AG10803 (cell line): ENCODE measurements around the gene SYNJ2.

Source experiments
- DNase-seq: peaks from one replicate; pipeline ENCODE4 v3.0.0; 2010; ENCODE audit warnings: low read depth
- H3K4me3 ChIP-seq: 2 replicates; pipeline ENCODE4 v1.5.1; 2011; ENCODE audit warnings: mild to moderate bottlenecking, low read length, control low read depth
- CTCF ChIP-seq: conservative IDR thresholded peaks from 2 replicates; pipeline ENCODE4 v1.5.1; 2011; ENCODE audit warnings: mild to moderate bottlenecking, low read length, control low read depth, inconsistent platforms

The SYNJ2 gene

DNA sequence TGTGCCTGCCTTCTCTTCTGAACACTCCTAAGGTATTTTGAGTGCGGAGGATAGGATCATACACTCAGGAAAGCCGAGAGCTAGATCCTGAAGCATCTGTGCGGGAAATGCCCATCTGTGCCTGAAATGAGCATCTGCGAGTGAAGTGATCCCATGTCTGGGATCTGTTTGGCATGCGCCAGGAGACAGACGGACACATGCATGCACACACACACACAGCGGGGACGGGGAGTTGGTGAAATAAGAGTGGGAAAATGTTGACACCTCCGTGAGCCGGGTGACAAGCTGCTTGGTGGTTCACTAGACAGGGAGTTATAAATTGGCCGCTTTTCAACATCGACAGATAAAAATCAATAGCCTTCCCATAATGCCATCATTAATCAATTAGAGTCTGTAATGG, 13.8 kb downstream of the SYNJ2 start:
- no peak for TF ChIP-seq CTCF
- DNase-seq, result no peak
- no peak overlapping the region for H3K4me3 ChIP-seq

DNA sequence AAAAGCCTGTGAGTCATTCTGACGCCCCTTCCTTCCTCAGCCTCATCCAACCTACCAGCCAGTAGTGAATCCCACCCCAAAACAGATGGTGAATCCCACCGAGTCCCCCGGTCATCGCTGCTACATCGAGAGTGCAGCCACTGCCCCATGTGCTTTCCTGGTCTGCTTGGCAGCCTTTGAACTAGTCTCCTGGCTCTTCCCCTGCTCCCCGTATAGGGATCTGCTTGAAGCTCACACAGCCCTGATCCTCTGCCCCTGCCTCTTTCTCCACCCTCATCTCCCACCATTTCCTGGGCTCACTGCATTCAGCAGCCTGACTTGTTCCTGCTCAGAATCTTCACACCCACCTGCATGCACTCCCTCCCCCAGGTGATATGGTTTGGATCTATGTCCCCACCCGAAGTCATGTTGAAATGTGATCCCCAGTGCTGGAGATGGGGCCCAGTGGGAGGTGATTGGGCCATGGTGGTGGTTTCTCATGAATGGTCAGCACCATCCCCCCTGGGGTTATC, 14.6 kb downstream of the SYNJ2 start:
- no peak for DNase-seq
- H3K4me3 ChIP-seq, result no peak overlapping the region
- TF ChIP-seq CTCF, result no peak

DNA sequence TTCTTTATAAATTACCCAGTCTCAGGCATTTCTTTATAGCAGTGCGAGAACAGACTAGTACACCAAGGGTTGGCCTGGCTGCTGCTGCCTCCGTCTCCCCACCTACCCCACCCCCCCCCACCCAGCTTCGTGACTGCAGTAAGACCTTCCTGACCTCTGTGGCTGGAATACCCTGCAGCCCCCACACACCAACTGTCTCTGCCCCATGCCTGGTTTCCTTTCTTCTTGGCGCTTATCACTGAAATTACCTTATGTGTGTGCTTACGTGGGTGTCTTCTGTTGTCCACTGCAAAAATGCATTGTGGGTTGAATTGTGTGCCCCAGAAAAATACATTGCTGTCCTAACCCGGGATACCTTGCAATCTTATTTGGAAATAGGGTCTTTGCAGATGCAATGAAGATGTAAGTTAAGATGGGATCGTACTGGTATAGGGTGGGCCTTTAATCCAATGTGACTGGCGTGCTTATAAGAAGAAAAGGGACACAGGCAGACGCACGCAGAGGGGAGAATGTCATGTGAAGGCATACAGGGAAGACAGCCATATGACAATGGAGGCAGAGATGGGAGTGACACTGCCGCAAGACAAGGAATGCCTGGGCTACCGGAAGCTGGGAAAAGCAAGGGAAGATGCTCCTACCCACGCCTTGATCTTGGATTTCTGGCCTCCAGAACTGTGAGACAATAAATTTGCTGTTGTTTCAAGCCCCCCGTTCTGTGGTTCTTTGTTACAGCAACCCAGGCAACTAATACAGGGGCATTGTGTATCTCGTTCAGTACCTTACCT, 15.4 kb downstream of the SYNJ2 start:
- no peak for TF ChIP-seq CTCF
- DNase-seq, result no peak
- H3K4me3 ChIP-seq, result no peak overlapping the region

- no peak overlapping the region for H3K4me3 ChIP-seq
- no peak for DNase-seq
- no peak for TF ChIP-seq CTCF
Observed at GRCh38 chr6:157997893-157998608, 16.4 kb downstream of the SYNJ2 start.

DNA sequence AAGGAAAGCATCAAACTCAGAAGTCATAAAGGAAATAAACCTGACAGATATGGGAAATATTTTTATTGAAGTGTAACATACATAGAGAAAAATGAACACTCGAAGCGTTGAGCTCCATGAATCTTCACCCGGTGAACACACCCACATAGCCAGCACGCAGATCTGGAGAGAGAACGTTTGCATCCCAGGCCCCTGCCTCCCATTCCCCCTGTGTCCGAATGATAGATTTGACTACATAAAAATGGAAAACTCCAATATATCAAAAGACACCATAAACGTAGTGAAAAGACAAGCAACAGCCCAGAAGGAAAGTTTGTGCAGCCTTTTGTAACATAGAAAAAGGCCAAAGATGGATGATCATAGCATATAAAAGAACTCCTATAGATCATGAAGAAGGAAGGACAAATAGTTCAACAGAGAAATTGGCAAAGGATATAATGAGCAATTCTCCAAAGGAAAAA, 17.1 kb downstream of the SYNJ2 start:
- H3K4me3 ChIP-seq, result no peak overlapping the region
- no peak for TF ChIP-seq CTCF
- DNase-seq, result no peak

GRCh38 chr6:157999168-158000051, 17.7 kb downstream of the SYNJ2 start:
- no peak overlapping the region for H3K4me3 ChIP-seq
- no peak for TF ChIP-seq CTCF
- no peak for DNase-seq
